NCI-H1048 (cell line): ENCODE measurements around the gene ZBED3.
A peak's percentile ranks its signal among the peaks of the same experiment; 100 is the strongest.
"Not testable (repeated sequence)": the region's sequence is repeated elsewhere in the genome, so short reads cannot be mapped to it uniquely, and the experiment has no call there.

Experiments
- DNase-seq: peaks from one replicate; lab custom pipeline; 2025; lab: John Stamatoyannopoulos, UW

The ZBED3 gene

GRCh38 chr5:77086689-77087483 is at the start of gene ZBED3:
ZBED3 (minus strand) TSS chr5:77087285; CDS start chr5:77077878, 9,407 bp downstream.
- peak; percentile 40 for DNase-seq

- DNase-seq, result no peak
Measured at GRCh38 chr5:77133061-77133758, 46.1 kb upstream of the ZBED3 start.

- DNase-seq, result no peak
Measured at GRCh38 chr5:77131361-77131760, 44.3 kb upstream of the ZBED3 start.

GRCh38 chr5:77129391-77129990 is 42.4 kb upstream of the ZBED3 start:
- no peak for DNase-seq

- DNase-seq, result no peak
Measured at GRCh38 chr5:77128411-77129061, 41.5 kb upstream of the ZBED3 start.

- DNase-seq, result no peak
Measured at GRCh38 chr5:77123057-77123456, 36.0 kb upstream of the ZBED3 start.

- DNase-seq, result no peak
Measured at GRCh38 chr5:77120706-77121105, 33.6 kb upstream of the ZBED3 start.

- DNase-seq, result no peak
Measured at GRCh38 chr5:77120086-77120485, 33.0 kb upstream of the ZBED3 start.

GRCh38 chr5:77117161-77117560 is 30.1 kb upstream of the ZBED3 start:
- no peak for DNase-seq

- not testable (repeated sequence) for DNase-seq
Measured at GRCh38 chr5:77107035-77107434, 19.9 kb upstream of the ZBED3 start.

- no peak for DNase-seq
Measured at GRCh38 chr5:77104813-77105212, 17.7 kb upstream of the ZBED3 start.

- DNase-seq, result no peak
Measured at GRCh38 chr5:77103457-77103856, 16.4 kb upstream of the ZBED3 start.

GRCh38 chr5:77102549-77102948 is 15.5 kb upstream of the ZBED3 start:
- no peak for DNase-seq

GRCh38 chr5:77101298-77101697 is 14.2 kb upstream of the ZBED3 start:
- no peak for DNase-seq

- DNase-seq, result no peak
Measured at GRCh38 chr5:77095189-77095588, 8.1 kb upstream of the ZBED3 start.

GRCh38 chr5:77087484-77088261 is 588 bp upstream of the ZBED3 start:
- DNase-seq, result no peak

- DNase-seq, result peak; percentile 47
Measured at GRCh38 chr5:77086368-77086688, 757 bp downstream of the ZBED3 start.

GRCh38 chr5:77083088-77083487 is 4.0 kb downstream of the ZBED3 start:
- no peak for DNase-seq

GRCh38 chr5:77082280-77082679 is 4.8 kb downstream of the ZBED3 start:
- no peak for DNase-seq

GRCh38 chr5:77080905-77081304 is 6.2 kb downstream of the ZBED3 start:
- DNase-seq, result no peak

- DNase-seq, result not testable (repeated sequence)
Measured at GRCh38 chr5:77080479-77080878, 6.6 kb downstream of the ZBED3 start.

GRCh38 chr5:77077829-77078176 is 9.3 kb downstream of the ZBED3 start:
- DNase-seq, result no peak
